Esophagus squamous epithelium (tissue), 5 donors: Measurements from ENCODE around the gene FLT4. TPM values are rescaled to one million over a fixed set of nuclear protein-coding genes. Genes with fewer than 3 reads are reported as not detected.

Source experiments
- DNase-seq: peaks from one replicate; lab custom pipeline; 2025; lab: John Stamatoyannopoulos, UW
- H3K27ac ChIP-seq, 4 donors: fragments of 200-600 bp; sonication (generic); one replicate each; pipeline ENCODE4 v1.5.1; 2016 to 2019; ENCODE audit warnings: mild to moderate bottlenecking in 1 of 4
- H3K27me3 ChIP-seq, 4 donors: fragments of 200-600 bp; sonication (generic); 1 replicate in 3 of 4; 2 replicates in 1 of 4; pipeline versions ENCODE4 v1.5.1 to v1.6.0; 2017 to 2021; ENCODE audit warnings: antibody characterized with exemption in 1 of 4
- H3K36me3 ChIP-seq, 3 donors: fragments of 200-600 bp; sonication (generic); one replicate each; pipeline ENCODE4 v1.5.1; 2016 to 2019
- H3K4me1 ChIP-seq, 3 donors: fragments of 200-600 bp; sonication (generic); one replicate each; pipeline ENCODE4 v1.5.1; 2017 to 2019
- H3K4me3 ChIP-seq, 4 donors: fragments of 200-600 bp; sonication (generic); 1 replicate in 3 of 4; 2 replicates in 1 of 4; pipeline ENCODE4 v1.5.1; 2016 to 2019; ENCODE audit warnings: mild to moderate bottlenecking in 2 of 4, moderate library complexity in 1 of 4
- H3K9me3 ChIP-seq, 3 donors: fragments of 200-600 bp; sonication (generic); one replicate each; pipeline ENCODE4 v1.5.1; 2016 to 2019
- POLR2A ChIP-seq, 4 donors: fragments of 450-650 bp; IDR thresholded peaks; one replicate each; pipeline ENCODE4 v1.6.1; 2017; ENCODE audit warnings: antibody characterized with exemption in 4 of 4, mild to moderate bottlenecking in 4 of 4, moderate library complexity in 3 of 4
- WGBS, 2 donors: methylation state at CpG; one replicate each; pipeline ENCODE4 v1.1.5; 2018; 5-methylcytosine and 5-hydroxymethylcytosine counted together
- intact Hi-C: fragments of 100-400 bp; cut with DNase I; formaldehyde crosslinking; loops from one replicate; pipeline ENCODE4 v1.15.0; 2022
- total RNA-seq, 4 donors: library from RNA; depleted of rRNA; stranded (reverse); fragments of >200 nt; gene quantifications; one replicate each; pipeline ENCODE4 v1.1.0, GENCODE V29; 2016
- TF ChIP-seq, protein P1 (sequence below), 6 experiments: fragments of 450-650 bp in 4 of 6; fragments of 200-600 bp in 2 of 6; sonication (generic) in 2 of 6; IDR thresholded peaks; one replicate each; pipeline ENCODE4 v1.5.1; 2016 to 2019; ENCODE audit warnings: antibody characterized with exemption in 6 of 6, mild to moderate bottlenecking in 4 of 6, moderate library complexity in 4 of 6
- donor health status: DM: yes; HTN: yes; CAD: no.

The FLT4 gene
- total RNA-seq, 4 donors from 2014 or later, result 0.97 to 13.5 (median 4.2) TPM

DNA sequence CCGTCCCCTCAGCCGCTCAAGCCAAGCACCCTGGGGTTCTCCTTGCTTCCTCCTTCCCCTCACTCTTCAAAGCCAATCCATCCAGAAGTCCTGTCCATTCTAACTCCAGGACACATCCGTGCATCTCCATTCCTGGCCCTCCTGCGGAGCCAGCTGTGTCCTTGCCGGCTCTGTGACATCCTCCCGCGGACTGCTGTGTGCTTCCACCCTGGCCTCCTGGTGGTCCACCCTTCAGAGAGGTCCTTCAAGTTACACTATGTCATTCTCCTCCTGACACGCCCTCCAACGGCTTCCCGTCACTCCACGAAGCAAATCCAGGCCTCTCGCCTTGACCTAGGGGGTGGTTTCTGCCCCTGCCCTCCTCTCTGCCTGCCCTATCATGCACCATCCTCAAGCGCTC is 45.1 kb downstream of the FLT4 start:
- Histone ChIP-seq H3K4me3 (no peak overlapping the region), H3K4me1 (no peaks in the 10 kb centered on the region), H3K36me3 (no peaks in the 10 kb centered on the region), H3K27me3 (peaks cover 0 to 7% (median 0%) of the 10 kb centered on the region in 4 donors), H3K27ac (no peak overlapping the region), H3K9me3 (no peaks in the 10 kb centered on the region)
- TF ChIP-seq POLR2A (IDR thresholded peaks at IDR 0.05), result no peak
- TF ChIP-seq, protein P1, sequence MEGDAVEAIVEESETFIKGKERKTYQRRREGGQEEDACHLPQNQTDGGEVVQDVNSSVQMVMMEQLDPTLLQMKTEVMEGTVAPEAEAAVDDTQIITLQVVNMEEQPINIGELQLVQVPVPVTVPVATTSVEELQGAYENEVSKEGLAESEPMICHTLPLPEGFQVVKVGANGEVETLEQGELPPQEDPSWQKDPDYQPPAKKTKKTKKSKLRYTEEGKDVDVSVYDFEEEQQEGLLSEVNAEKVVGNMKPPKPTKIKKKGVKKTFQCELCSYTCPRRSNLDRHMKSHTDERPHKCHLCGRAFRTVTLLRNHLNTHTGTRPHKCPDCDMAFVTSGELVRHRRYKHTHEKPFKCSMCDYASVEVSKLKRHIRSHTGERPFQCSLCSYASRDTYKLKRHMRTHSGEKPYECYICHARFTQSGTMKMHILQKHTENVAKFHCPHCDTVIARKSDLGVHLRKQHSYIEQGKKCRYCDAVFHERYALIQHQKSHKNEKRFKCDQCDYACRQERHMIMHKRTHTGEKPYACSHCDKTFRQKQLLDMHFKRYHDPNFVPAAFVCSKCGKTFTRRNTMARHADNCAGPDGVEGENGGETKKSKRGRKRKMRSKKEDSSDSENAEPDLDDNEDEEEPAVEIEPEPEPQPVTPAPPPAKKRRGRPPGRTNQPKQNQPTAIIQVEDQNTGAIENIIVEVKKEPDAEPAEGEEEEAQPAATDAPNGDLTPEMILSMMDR (IDR thresholded peaks at IDR 0.05), result no peak
- intact Hi-C loops, result no loop called here
- 76 to 77% methylated on average over 13 of the region's 13 CpGs for WGBS, 2 donors
- no peak for DNase-seq

- intact Hi-C loops, result no loop called here
- H3K4me3 ChIP-seq, result no peak overlapping the region
- no peak for DNase-seq
- no peak overlapping the region for H3K27ac ChIP-seq
- no peak for TF ChIP-seq POLR2A (IDR thresholded peaks at IDR 0.05)
- TF ChIP-seq, protein P1 (IDR thresholded peaks at IDR 0.05), result no peak
- H3K36me3 ChIP-seq, result no peaks in the 10 kb centered on the region
- no peaks in the 10 kb centered on the region for H3K9me3 ChIP-seq
- H3K27me3 ChIP-seq, result peaks cover 0 to 4% (median 0%) of the 10 kb centered on the region in 4 donors
- WGBS, 2 donors, result 83 to 88% methylated on average over 14 to 15 of the region's 19 CpGs
- H3K4me1 ChIP-seq, result no peaks in the 10 kb centered on the region
Measured at GRCh38 chr5:180603076-180603594, 46.3 kb downstream of the FLT4 start.

DNA sequence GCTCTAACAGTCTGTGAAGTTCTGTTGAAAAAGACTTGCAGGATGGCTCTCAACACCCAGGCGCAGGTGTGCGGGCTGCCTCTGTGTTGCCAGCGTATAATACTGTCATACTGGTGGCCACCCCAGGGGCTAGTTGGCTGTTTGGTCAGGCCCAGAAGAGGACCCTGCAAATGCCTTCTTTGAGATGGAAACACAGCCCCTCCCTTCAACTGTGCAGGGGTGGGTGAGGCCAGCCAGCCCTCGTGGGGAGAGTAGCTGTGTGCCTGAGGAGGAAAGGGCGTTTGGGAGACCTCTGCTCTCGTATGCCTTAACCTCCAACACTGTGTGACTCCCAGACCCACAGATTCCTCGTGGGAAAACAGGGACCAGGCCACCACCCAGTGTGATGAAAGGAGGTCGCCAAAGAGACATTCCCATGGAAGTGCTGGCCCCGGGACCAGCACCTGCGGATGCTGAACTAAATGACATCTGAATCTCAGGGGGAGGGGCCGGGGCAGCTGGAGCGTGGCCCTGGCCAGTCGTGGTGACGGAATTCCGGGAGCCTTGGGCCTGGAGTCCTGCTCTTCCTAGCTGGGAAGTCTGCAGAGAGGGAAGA is 46.8 kb downstream of the FLT4 start:
- no peak for DNase-seq
- H3K4me1 ChIP-seq, result no peaks in the 10 kb centered on the region
- no peak overlapping the region for H3K27ac ChIP-seq
- H3K27me3 ChIP-seq, result peaks cover 0 to 4% (median 0%) of the 10 kb centered on the region in 4 donors
- H3K9me3 ChIP-seq, result no peaks in the 10 kb centered on the region
- no peaks in the 10 kb centered on the region for H3K36me3 ChIP-seq
- TF ChIP-seq, protein P1 (IDR thresholded peaks at IDR 0.05), result no peak
- no peak for TF ChIP-seq POLR2A (IDR thresholded peaks at IDR 0.05)
- WGBS, 2 donors, result 56% methylated on average over 10 of the region's 15 CpGs; no CpG with 5 or more reads in 1 of the 2 donors
- no peak overlapping the region for H3K4me3 ChIP-seq
- intact Hi-C loops, result no loop called here

- Histone ChIP-seq H3K4me1 (no peaks in the 10 kb centered on the region), H3K27me3 (peaks cover 0 to 4% (median 0%) of the 10 kb centered on the region in 4 donors), H3K27ac (no peak overlapping the region), H3K9me3 (no peaks in the 10 kb centered on the region), H3K36me3 (no peaks in the 10 kb centered on the region), H3K4me3 (no peak overlapping the region)
- no peak for DNase-seq
- no peak for TF ChIP-seq POLR2A (IDR thresholded peaks at IDR 0.05)
- TF ChIP-seq, protein P1 (IDR thresholded peaks at IDR 0.05), result no peak
- intact Hi-C loops, result no loop called here
- WGBS, 2 donors, result 89 to 90% methylated on average over 21 to 27 of the region's 36 CpGs
Measured at GRCh38 chr5:180601591-180602480, 47.6 kb downstream of the FLT4 start.
